ENCODE data around the gene KCNK4.

DNA sequence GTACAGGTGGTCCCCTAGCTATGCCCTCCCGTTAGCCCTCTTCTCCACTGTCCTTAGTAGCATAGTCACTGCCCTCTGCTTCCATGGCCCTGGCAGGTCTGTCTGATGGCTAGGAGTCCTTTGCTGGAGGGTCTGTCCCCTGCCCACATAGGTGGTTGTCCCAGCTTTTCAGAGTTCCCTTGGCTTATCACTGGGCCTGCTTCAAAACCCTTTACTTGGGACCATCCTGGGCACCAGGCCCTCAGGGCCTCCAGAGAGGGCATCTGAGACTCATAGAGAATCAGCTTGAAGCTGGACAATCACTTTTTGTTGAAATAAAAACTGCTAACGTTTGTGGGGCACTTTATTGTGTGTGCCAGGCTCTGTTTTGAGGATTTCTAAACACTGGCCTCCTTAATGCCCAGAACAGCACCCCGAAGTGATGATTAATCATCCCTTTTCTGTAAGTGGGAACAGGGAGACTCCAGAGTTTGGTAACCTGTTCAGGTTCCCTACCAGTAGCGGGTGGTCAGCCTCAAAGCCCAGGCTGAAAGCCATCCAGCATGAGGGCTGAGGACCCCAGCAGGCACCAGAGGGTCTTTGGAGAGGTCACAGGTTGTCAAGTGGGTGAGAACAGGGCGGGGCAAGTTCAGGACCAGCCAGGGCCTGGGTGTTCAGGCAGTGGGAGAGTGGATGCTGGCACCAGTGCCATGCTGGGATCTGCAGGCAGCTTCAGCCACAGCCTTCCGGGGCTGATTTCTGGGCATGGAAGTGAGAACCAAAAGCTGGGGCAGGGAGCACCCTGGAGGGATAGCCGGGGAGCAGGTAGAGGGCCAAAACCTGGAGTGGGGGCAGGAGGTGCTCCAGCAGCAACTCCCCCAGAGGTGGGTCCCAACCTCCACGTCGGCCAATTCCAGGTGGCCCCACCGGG, 495 bp upstream of the KCNK4 start:
- no peak for TF ChIP-seq CTCF (IDR thresholded peaks at IDR 0.05)
- no peak for TF ChIP-seq POLR2A (IDR thresholded peaks at IDR 0.05)

All from adrenal gland (tissue), 5 donors.